Fibroblast of lung (primary cell): ENCODE data around the gene CTTN.
A peak's percentile ranks its signal among the peaks of the same experiment; 100 is the strongest.

ENCODE experiments used
- EZH2 ChIP-seq: IDR thresholded peaks from 2 replicates; pipeline ENCODE4 v1.5.1; 2012; ENCODE audit warnings: low read length, control low read depth, mild to moderate bottlenecking; ENCODE audit errors: missing control alignments
- TF ChIP-seq, protein P1 (sequence below), 2 donors: IDR thresholded peaks in 1 of 2; conservative IDR thresholded peaks in 1 of 2; 1 replicate in 1 of 2; 2 replicates in 1 of 2; pipeline ENCODE4 v1.5.1; 2011 to 2012; ENCODE audit warnings: low read length in 2 of 2, control low read depth in 1 of 2, inconsistent platforms in 1 of 2, low read depth in 1 of 2, mild to moderate bottlenecking in 1 of 2

DNA sequence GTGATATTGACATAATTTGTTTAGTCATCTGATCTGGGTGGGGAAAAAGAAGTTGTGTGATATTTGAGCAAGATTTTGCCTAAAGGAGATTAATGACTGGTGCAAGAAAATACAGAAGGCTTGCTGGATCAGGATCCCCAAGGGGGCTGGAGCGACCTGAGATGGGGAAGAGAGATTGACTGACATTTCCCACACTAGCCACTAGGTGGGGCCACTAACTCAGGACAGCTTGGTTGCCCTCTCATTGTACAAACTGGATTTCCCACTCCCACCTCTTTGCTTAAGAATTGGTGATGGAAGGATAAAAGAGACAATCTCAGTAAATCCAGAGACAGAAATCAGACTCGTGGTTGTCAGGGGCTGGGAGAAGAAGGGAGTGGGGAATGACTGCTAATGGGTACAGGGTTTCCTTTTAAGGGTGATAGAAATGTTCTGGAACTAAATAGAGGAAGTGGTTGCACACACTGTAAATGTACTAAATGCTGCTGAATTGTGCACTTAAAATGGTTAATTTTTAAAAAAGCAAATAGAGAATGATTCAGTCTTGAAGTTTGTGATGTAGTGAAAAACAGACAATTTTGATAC, 50.7 kb downstream of the CTTN start:
- TF ChIP-seq, protein P1, sequence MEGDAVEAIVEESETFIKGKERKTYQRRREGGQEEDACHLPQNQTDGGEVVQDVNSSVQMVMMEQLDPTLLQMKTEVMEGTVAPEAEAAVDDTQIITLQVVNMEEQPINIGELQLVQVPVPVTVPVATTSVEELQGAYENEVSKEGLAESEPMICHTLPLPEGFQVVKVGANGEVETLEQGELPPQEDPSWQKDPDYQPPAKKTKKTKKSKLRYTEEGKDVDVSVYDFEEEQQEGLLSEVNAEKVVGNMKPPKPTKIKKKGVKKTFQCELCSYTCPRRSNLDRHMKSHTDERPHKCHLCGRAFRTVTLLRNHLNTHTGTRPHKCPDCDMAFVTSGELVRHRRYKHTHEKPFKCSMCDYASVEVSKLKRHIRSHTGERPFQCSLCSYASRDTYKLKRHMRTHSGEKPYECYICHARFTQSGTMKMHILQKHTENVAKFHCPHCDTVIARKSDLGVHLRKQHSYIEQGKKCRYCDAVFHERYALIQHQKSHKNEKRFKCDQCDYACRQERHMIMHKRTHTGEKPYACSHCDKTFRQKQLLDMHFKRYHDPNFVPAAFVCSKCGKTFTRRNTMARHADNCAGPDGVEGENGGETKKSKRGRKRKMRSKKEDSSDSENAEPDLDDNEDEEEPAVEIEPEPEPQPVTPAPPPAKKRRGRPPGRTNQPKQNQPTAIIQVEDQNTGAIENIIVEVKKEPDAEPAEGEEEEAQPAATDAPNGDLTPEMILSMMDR (conservative IDR thresholded peaks at IDR 0.05 in 1 of 2, IDR thresholded peaks at IDR 0.05 in 1 of 2; ENCODE audit: low read depth in 1 of 2, low read length in 2 of 2), result peak; percentile 7 to 58
- no peak for TF ChIP-seq EZH2
